Inflammatory macrophage treated with lipopolysaccharide for 1 hour (primary cell): ENCODE data around the gene ARL16.
A peak's percentile ranks its signal among the peaks of the same experiment; 100 is the strongest.

Experiments used
- DNase-seq, 2 donors: peaks; one replicate each; pipeline ENCODE4 v3.0.0-alpha.2; 2020 to 2022

The ARL16 gene, protein sequence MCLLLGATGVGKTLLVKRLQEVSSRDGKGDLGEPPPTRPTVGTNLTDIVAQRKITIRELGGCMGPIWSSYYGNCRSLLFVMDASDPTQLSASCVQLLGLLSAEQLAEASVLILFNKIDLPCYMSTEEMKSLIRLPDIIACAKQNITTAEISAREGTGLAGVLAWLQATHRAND

DNA sequence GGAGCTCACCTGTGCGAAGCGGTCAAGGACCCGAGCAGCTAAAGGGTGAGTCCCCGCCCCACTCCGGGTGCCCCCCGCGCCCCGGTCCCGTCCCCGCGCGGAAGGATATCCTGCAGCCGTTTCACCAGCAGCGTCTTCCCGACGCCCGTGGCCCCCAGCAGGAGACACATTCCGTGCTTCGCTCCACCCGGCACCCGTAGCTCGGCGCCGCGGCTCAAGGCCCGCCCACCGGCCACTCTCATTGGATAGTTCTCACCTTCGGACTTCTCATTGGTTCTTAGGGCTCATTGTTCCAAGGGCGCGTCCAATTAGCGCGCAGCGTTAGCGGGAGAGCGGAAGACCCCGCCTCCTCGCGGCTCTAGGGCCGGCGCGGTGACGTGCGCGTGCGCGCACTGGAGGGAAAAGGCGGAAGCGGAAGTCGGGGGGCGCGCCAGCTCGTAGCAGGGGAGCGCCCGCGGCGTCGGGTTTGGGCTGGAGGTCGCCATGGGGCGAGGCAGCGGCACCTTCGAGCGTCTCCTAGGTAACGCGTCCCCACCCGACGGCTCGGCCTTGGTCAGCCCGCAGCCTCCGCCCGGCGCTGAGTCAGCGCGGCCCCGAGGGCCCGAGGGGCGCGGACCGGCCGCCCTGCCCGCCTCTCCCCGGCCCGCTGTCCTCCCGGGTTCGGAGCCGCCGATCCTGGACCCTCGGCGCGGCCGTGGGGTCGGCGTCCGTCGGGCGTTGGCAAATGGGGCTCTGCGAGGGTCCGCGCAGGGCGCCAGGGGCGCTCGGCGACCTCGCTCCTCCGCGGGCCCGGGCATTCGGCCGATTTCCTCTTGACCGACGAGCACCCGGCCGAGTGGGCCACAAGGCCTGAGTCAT lies at the start of gene ARL16, which contains the start of gene HGS:
TSS of gene ARL16 (minus strand) at position 214 of the 858 bp plus-strand sequence. CDS start at position 170, 44 bp downstream.
TSS of gene HGS (plus strand) at position 428 of the 858 bp plus-strand sequence. CDS start at position 484, 56 bp downstream.
- peak; percentile 99 for DNase-seq

DNA sequence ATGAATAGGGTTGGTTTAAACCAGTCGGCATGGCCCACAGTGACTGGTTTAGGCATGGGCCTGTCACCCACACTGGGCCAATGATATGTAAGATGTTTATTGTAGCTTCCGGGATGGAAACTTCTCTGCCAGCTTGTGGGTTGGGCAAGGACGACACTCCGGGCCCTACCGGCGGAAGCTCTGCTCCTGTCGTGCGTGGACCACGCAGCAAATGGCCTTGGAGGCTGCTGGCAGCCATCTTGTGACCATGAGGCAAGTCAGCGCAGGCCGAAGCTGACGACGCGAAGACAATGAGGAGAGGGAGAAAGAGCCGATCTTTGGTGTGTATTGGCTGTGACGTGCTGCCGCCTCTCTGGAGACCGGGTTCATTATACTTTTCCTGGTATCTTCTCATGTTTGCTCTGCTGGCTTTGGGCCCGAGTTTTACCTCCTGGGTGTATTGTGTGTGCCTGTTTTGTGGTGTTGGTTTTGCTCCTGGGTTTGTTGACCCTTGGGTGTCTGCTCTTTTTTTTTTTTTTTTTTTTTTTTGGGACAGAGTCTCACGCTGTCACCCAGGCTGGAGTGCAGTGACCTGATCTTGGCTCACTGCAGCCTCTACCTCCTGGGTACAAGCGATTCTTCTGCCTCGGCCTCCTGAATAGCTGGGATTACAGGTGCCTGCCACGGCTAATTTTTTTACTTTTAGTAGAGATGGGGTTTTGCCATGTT lies 43.9 kb upstream of the ARL16 start:
- DNase-seq: no peak

GRCh38 chr17:81726004-81726403 lies 42.4 kb upstream of the ARL16 start:
- no peak for DNase-seq

DNA sequence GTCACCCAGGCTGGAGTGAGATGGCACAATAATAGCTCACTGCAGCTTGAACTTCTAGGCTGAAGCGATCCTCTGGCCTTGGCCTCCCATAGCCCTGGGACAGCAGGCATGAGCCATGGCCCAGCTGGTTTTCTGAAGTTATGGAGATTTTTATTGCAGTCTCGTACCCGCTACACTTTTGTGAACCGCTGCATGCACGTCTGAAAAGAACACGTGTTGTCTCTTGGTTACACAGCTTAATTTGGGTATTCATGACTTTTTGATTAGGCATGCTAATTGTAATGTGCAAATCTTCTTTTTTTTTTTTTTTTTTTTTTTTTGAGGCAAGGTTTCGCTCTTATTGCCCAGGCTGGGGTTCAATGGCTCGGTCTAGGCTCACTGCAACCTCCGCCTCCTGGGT lies 41.8 kb upstream of the ARL16 start:
- DNase-seq: no peak

DNA sequence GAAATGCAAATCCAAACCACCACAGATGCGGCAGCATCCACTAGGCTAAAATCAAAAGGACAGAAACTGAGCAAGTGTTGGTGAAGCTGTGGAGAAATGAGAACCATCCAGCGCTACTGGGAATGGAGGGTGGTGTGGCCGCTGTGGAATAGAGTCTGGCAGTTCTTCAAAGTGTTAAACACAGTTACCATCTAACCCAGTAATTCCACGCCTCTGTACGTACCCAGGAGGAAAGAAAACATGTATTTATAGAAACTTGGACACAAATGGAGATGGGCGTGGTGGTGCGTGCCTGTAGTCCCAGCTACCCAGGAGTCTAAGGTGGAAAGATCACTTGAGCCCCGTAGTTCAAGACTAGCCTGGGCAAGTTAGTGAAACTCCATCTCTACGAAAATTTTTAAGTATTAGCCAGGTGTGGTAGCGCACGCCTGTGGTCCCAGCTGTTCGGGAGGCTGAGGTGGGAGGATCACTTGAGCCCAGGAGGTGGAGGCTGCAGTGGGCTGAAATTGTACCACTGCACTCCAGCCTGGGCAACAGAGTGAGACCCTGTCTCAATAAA lies 40.1 kb upstream of the ARL16 start:
- DNase-seq: no peak

GRCh38 chr17:81722184-81723120 lies 38.9 kb upstream of the ARL16 start:
- no peak for DNase-seq

DNA sequence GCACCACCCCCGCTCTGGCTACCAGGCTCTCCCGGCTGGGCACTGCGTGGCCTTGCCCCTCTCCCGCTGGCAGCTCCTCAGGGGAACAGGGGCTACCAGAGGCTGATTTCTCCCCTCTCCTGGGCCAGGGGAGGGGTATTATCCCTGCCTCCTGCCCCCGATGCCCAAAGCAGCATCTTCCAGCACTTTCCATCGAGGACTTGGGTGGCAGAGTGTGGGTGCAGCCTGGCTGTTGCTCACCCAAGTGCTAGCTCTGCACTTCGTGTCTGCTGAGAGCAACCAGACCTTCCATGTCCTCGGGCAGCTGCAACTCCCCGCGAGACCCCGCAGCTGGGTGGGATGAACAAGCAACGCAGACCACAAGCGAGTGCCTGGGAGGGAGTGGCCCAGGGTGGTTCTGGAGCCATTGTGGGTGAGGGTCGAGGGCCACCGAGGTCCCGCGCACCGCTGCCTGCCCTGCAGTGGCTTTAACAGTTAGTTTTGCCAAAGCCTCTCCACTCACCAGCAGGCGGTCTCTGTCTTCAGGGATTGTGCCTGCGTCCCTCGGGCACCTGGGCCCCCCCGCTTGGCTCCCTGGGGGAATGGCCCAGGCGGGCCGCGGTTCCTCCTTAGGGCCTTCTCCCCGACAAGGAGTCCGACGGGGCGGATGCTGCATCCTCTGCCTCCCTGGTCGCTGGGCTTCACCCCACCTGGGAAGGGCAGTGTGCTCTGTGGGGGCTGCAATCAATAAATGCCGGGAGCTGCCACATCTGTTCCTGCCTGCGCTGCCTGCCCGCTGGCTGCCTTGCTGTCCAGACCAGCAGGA lies 36.9 kb upstream of the ARL16 start:
- no peak for DNase-seq

DNA sequence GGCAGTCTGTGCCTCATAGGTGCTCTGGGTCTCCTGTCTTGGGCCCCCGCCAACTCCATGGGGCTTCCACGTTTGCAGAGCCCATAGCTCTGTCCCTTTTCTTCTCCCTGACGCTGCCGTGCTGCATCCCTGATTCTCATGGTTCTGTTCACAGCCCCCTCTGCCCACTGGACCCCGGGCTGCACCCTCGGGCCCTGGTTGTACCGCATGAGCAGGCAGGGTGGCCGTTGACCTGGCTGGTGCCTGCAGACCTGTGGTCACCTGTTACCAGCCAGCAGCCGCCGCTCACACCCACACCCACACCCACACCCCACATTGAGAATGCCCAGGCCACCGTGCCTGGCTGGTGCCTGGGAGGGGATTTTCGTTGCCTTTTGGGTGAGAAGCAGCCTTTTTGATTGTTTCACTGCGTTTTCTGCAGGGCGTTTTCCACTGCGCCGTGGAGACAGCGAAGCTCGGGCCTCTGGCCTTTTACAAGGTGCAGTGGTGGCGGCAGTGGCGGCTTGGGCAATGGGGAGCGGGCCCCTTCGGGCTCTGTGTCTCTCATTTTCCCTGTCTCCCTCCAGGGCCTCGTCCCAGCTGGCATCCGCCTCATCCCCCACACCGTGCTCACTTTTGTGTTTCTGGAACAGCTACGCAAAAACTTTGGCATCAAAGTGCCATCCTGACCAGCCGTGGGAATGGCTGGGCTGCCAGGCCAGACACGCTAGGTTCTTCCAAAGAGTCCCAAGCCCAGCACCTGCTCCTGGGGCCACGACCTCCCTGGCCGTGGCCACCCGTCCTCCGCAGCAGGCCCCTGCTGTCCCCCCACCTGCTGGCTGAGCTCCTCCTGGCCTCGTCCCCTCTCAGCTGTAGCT lies 36.0 kb upstream of the ARL16 start:
- no peak for DNase-seq

- no peak for DNase-seq
Observed at GRCh38 chr17:81717766-81718089, 34.1 kb upstream of the ARL16 start.

GRCh38 chr17:81717049-81717765 lies 33.6 kb upstream of the ARL16 start:
- DNase-seq: no peak

DNA sequence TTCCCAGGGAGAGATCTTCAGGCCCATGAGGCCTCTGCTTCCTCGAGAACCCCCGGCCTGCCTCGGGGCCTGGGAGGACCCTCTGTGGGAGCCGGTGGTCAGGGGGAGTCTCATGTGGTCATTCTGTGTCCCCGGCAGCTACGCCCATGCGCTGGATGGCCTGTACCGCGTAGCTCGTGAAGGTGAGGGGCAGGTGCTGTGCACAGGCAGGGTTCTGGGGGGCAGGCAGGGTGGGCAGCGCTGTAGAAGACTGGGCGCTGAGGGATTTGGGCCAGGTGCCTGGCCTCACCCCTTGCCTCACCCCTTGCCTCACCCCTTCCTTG lies 33.0 kb upstream of the ARL16 start:
- DNase-seq: no peak

- no peak for DNase-seq
Observed at GRCh38 chr17:81715872-81716673, 32.5 kb upstream of the ARL16 start.

- DNase-seq: no peak
Observed at GRCh38 chr17:81715107-81715871, 31.7 kb upstream of the ARL16 start.

GRCh38 chr17:81714412-81715106 lies 31.0 kb upstream of the ARL16 start:
- no peak for DNase-seq

- no peak for DNase-seq
Observed at GRCh38 chr17:81713556-81714411, 30.2 kb upstream of the ARL16 start.

DNA sequence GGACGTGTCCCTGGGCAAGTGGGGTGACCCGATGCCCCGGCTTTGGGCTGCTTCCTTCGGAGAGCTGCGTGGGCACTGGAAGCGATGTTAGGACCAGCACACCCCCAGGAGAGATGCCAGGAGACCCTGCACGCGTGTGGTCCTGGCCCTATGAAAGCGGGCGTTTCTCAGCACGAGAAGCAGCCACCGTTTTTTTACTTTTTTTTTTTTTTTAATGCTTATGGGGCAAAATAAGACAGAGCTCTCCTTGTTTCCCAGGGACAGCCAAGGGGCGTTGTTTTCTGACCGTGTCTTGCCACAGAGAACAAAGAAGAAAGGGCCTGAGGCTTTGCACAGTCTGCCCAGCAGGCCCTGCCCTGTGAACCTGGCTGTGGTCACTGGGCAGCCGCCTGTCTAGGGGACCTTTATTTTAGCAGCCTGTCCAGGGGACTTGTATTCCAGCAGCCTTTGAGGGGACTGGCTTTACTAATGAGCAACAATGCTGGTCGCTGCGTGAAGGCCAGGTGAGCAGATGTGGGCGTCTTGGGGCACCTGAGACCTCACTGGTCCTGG lies 29.5 kb upstream of the ARL16 start:
- no peak for DNase-seq
